Activated CD4-positive, alpha-beta T cell treated with anti-CD3 and anti-CD28 coated beads, Interleukin-2, amount 50 U/mL, for 16 hours (primary cell): ENCODE data around the gene SIM2.

ENCODE experiments used
- DNase-seq: peaks from one replicate; pipeline ENCODE4 v3.0.0-alpha.2; 2020

SIM2 gene

DNA sequence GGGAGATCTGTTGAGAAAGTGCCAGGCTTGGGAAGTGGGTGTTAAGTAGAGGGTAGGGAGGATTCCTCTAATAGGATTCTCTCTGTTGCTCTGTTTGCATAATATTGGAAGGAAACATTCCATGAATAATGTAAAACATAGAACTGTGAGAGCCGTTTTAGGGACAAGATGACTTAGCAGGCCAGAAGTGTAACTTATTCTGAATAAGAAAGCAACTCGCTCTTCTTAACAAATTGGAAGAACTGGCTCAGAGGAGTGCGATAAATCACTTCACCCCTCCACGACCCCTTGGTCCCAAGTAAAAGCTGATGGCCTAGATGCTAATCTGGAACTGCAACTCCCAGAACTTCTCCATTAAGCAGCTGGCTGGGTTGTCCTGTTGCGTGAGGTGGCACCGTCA is 19.1 kb downstream of the SIM2 start:
- DNase-seq = no peak

DNA sequence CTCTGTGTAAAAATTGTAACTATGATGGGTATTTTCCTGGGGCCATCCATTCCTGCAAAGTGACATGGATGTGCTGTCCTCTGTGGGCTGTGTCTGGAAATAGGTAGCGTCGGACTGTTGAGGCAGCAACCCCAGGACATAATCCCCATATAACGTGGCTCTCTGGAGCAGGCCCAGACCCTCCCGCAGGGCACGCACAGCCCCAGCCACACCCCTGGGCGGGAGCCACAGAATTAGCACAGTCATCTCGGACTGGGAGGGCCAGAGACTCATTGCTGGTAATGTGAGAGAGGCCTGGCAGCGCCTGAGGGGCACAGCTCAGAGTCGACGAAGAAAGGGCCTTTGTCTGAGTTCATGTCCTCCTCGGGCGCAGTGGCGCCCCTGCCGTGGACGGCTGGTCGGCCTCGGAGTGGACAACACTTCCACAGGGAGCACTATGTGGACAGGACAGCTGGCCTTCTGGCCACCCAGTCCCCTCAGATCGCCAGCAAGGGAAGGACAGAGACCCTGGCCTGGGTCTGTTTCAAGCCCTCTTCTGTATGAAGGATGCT is 20.1 kb downstream of the SIM2 start:
- no peak for DNase-seq

DNA sequence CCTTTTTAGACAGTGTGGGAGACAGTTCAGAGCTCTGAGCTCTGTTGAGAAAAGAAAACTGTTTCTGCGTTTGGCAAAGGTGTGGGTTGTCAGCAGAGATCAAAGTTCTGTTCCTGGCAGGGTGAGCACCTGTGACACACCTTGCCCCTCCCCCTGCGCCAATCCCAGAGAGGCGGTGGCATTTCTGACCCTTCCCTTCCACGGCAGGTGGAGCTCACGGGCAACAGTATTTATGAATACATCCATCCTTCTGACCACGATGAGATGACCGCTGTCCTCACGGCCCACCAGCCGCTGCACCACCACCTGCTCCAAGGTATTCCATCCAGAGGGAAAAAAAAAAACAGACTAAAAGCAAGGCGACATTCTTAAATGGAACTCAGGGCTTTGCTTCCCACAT is 20.7 kb downstream of the SIM2 start:
- DNase-seq = no peak

DNA sequence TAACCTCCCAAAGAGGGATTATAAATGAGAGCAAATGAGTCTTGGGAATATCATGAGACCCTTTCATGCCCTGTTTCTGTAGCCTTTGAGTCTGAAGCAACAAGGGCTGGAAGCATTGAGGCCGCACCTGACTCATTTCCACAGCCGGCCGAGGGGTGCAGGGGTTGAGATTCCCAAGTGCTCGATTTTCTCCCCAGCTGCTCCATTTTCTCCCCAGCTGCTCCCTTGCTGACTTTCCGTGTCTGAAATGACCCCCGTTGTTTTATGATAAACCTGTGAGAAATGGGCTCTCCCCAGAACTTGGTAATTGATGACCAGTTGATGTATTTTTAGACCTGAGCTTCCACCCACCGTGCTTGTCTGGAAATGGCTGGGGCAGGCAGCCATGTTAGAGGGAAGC is 22.9 kb downstream of the SIM2 start:
- DNase-seq = no peak

DNA sequence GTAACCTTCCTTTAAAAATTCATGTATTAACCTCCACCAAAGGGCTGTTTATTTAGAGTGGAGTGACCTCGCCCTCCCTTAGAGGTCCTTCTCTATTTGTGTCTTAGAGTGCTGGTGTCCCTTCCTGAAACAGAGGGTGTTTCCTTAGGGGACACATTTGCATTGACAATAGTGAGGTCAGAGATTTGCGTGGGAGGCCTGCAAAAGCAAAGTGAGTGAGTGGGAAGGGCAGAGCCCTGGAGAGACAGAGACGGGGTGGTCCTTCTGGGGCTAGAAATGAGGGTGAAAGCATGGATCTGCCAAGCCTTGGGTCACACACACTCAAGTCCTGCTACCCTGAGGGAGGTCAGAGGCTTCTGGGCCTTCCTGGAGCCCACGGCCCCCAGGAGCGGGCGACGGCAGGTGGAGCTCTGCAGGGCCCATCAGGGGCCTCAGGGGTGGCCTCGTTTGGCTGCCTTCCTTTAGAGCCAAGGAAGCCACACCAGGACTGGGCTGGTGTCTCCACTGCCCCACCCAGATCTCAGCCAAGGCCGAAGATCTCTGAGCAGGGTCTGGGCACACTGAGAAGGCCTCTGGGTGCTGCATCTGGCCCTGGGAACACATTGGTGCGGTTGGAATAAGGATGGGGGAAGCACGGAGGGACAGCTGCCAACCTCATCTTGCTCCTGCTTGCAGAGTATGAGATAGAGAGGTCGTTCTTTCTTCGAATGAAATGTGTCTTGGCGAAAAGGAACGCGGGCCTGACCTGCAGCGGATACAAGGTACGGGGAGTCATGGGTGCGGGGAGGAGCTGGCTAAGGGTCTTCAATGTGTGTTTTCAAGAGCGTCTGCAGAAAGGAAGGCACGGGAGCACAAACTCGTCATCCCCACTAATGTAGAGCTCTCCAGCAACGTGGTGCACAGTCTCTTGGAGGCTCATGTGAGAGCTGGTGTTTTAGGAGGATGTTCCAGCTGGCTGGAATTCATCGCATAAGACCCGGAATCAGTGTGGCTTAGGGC is 23.8 kb downstream of the SIM2 start:
- DNase-seq = no peak

DNA sequence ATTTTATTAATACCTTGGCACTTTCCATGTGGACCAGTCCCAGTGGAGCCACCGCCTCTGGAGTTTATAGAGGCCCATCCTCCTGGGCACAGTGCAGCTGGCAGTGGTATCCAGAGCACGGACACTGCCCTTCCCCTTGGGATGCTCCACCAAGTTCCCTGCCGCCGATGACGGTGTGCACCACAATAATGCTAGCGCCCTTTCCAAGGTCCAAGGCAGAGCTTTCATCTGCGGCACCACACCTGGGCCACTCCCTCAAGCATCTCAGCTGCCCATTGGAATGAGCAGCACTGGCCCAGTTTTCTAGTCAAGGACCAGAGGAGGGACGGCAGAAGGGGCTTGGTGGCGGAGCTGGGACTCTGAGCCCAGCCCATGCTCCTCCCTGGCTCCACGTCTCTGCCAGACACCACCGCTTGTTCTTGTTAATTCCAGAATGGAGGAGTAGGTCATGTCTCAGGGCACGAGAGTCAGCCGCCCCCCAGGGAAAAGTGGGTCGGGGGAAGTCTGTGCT is 24.5 kb downstream of the SIM2 start:
- DNase-seq = no peak

DNA sequence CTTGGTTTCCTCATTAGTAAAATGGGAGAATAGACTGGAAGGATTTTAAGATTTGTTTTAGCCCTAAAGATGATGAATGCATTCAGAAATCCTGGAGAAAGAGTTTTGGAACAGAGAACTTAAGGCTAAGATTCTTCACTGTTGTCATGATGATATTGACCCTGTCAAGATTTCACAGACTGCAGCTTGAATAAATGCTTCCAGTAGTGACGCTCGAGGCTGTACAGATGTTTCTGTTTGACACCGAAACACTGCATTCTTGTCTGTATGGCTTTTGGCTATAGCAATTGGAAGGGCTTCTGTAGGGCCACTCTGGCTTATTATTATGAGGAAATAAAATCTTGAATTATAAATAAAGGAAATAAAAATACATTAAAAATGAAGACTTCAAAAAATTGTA is 25.7 kb downstream of the SIM2 start:
- no peak for DNase-seq

DNA sequence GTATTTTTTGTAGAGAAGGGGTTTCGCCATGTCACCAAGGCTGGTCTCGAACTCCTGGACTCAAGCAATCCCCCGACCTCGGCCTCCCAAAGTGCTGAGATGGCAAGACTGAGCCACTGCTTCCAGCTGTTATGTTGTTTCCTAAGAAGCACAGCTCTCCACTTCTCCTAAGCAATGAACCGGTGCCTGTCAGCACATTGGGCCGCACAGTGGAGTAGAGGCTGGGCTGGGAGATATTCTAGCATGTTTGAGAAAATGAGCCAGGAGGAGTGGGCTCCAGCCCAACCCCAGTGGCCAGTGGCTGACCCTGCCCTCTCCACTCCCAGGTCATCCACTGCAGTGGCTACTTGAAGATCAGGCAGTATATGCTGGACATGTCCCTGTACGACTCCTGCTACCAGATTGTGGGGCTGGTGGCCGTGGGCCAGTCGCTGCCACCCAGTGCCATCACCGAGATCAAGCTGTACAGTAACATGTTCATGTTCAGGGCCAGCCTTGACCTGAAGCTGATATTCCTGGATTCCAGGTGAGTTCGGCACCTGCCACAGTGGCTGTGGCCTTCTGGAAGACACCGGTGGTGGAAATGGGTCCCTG is 27.0 kb downstream of the SIM2 start:
- DNase-seq = no peak

DNA sequence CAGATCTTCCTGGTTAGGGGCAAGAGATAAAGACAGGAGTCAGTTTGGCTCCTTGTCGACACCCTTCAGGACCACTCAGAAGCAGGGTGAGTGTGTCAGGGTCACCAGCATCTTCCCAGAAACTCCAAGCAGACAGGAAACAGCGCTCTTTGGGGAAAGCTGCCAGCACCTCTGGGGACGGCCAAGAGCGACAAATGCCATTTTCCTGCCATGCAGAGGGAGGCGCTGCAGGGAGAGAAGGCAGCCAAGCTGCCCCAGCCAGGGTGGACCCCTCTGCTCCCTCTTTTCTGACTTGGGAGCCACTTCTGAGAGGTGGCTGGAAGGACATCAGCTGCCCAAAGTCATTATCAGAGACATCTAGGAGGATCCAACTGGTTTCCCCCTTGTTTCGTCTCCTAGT is 29.0 kb downstream of the SIM2 start:
- DNase-seq = no peak

DNA sequence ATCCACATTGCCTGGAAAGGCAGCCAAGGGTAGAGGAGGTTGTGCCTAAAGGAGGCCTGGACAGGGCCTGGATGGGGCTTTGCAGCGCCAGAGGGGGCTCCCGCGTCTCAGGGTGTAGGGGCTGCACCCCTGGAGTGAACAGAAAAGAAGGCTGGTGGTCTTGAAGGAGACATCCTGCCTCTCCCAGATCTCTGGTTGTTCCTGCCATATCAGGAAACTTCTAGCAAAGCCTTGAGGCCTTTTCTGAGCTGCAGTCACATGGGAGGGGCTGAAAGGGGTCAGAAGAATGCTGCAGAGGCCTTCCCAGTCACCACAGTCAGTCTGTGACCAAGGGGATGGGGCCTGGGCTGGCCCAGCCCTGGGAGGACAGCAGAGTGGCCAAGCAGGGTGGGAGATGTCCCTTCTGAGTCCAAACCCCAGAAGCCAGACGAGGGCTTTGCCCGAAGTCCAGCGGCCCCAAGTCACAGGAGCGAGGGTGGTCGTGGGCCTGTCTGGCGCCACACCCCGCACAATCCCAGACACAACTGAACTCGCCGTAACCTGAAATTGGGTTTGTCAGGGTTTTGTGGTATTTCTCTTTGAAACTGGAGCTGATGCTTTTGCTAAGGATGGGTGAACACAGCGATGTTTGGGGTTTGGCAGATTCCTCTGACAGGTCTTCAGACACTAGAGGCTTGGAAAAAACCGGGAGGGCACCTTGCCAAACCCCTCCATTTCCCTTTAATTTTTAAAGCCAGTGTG is 29.6 kb downstream of the SIM2 start:
- no peak for DNase-seq

DNA sequence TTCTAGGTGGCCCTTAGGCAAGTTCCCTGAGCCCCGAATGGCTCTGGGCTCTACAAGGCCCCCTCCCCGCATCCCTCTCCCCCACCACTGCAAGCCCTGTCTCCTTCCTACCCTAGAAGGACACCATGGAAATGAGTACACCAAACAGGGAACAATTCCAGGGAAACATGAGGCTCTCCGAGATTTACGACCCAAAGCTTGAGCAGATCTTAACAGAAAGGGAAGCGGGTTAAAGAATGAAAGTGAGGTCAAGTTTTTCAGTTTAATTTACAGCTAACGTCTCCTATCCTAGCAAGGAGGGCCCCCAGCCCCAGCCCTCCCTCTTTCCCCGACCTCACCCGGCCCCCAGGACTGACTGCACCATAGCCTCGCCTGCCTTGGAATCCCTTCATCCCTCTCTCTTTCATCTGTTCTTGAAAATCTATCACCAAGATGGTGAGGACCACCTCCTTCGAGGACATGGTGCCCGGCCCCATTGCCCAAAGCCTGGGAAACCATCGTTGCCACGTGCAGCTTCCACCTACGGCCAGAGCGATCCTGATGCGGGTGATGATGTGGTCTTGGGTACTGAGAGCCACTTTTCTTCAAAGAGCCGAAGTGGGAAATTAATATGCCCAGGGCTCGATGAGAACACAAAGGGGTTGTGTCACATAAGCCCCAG is 30.5 kb downstream of the SIM2 start:
- DNase-seq = no peak

DNA sequence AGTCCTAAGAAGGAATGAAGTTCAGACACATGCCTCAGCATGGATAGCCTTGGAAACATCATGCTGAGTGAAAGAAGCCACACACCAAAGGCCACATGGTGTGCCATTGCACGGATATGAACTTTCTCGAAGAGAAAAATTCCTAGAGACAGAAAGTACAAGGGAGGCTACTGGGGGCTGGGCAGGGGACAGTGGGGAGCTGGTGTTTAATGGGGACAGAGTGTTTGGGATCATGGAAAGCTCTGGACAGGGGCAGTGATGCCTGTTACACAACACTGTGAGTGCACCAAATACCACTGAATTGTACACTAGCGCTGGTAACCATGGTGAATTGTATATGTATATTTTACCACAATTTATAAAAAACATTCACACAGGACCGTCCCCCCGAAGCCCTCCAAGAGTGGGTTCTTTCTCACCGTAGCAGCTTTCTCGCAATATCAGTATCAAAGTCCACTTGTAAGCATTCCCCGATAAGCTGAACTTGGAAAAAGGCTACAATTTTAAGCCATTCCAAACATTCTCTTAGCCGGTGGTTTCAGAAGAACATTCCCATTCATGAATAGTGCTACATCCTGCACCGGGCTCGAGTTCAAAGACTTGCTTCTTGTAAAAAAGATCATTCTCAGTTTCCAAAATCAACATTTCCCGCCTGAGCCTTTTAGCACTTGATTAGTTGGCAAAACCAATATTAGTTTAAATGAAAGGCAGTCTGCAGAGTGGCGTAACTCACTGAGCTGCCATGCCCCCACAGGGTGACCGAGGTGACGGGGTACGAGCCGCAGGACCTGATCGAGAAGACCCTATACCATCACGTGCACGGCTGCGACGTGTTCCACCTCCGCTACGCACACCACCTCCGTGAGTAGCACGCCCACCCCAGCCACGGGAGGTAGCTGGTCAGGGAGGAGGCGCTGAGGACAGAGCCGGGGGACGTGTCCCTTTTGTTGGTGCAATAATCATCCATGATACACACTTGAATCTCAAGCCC is 31.7 kb downstream of the SIM2 start:
- DNase-seq = no peak

DNA sequence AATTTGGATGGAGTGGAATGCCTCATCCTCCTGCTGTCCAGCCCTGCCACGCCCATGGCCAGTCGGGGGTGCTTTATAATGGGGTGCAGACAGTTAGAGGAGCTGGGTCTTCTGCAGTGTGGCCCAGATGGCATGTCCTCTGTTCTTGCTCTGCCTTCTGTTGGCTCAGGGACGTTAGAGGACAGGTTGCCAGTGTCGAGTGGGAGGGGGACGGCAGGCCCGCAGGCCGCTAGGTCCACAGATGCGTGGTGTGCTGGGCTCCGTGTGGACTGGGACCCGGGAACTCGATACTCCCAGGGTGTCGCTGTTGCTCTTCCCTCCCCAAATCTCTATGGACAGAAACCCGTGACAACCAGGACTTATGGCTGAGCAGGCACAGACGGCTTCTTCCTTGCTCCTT is 33.3 kb downstream of the SIM2 start:
- DNase-seq = no peak

DNA sequence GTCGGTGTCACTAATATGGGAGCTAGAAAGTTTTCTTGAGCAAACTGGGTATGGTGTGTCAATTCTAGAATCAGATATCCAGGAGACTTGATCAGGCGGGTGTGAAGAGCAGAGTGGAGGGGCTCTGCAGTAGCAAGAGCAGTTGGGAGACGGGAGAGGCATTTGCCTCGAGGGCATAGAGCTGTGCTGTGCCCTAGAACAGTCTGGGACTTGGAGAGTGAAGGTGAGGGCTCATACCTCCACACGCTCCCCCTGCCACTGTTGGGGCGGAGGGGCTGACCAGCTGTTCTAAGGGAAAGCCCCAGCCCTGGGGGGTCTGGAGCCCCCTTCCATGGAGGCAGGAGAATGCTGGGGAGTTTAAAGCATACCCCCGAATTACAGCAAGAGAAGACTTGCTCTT is 33.8 kb downstream of the SIM2 start:
- DNase-seq = no peak

DNA sequence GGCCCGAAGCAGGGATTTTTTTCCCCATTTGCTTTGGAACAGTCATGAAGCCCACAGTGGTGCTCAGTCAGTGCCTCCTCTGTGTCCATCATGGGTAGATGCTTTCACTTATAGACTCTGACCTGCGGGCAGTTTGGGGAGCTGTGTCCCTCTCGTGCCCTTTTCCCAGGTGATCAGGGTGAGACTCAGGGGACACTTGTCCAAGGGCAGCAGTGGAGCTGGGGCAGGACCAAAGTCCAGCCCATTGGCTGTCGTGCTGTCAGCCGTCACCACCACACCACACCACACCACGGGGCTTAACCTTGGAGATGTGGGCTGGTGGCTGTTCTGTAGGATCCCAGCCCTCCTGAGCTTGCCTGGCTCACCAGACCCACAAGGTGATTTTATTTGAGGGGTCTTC is 34.9 kb downstream of the SIM2 start:
- DNase-seq = no peak

DNA sequence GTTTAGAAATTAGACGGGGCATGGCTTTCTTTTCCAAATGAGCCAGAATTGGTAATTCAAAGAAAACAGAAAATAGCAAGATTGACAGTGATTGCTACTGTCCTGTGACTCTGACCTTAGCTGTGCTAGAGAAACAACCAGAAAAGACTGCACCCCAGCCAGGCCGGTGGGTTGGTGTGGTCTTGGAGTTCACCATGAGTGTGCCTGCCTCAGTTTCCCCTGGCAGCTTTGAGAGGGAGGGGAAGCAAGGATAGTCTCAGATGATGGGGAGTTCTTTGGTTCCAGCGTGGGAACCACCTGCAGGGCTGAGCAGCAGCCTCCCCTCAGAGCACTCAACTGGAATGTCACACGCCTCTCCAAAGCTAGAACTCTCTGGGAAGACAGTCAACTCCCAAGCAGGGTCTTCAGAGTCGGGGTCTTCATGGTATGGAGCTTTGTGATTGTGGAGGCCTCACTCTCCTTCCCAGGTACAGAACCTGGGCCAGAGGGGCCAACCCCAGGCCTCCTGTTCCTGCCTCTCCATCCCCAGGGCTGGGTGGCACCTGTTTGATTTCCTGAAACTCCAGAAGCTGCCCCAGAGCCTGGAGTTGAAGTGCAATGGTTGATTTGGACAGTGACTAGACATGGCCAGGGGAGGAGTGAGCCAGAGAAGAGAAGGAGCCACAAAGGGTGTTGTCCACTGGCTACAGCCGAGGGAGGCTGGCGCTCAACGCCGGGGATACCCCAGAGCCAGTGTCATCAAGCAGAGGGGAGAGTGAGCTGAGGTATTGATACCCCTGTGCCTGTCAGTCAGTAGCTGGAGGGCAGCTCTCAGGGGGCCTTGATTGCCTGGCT is 35.7 kb downstream of the SIM2 start:
- no peak for DNase-seq

DNA sequence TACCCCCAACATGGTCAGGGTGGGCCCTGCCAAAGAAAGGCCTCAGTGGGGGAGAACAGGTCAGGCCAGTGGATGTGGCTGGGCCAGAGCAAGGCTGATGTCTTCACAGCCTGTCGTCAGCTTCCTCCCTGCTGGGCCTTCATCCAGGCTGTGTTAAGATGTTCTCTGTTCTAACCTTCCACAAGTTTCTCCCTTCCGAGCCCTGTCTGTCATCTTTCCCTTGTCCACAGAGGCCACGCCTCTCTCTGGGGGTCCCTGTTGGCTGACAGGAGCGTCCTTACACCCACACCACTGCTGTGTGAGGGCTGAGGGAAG is 36.2 kb downstream of the SIM2 start:
- no peak for DNase-seq

DNA sequence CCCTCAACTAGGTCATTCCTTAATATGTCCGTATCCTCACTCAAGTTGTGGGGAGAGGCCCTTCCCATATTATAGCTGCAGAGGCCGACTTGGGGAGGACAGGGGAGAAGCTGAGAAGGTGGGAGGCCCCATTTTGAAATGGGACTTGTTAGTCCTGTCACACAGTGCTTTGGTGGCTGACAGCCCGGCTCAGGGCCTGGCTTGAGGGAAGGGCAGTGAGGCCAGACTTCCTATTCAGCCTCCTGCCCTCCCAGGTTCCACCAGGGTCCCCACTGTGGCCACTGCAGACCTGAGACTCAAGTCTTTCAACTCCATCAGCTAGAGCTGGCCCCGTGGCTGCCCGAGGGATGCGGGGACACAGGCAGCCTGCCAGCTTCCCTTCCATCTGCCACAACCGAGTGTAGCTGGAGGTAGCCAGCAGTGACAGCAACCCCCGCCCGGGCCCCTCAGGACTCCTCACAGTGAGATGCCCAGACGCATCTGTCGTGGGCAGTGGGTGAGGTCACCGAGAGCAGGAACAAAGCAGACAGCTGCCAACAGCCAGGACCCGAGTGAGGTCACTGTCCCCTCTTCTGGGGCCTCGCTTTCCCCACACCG is 36.9 kb downstream of the SIM2 start:
- no peak for DNase-seq

DNA sequence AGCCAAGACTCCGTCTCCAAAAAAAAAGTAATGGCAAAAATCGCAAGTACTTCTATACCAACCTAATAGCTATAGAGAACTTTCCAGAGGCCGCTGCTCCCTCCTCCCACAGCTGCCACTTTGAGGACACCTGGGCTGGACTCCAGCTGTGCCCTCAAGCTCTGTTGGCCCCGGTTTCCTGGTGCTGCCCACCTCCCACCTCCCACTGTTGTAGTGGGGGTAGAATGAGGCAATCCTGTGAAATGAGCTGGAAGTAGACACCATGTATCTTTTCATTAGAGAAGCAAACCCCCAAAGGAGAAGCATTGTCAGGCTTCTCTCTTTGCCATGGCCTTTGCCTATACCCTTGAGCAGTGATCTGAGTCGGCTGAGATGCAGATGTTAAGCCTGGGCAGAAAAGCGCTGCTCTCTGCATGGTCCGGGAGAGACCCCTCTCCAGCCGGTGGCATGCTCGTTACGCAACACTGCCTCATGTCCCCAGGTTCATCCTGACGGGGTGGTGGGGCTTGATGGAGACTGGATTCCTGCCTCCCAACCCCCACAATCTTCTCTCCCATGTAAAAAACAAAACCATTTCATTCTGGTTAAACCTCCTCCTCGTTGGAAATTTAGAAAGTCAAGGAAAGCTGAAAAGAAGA is 39.7 kb downstream of the SIM2 start:
- no peak for DNase-seq

DNA sequence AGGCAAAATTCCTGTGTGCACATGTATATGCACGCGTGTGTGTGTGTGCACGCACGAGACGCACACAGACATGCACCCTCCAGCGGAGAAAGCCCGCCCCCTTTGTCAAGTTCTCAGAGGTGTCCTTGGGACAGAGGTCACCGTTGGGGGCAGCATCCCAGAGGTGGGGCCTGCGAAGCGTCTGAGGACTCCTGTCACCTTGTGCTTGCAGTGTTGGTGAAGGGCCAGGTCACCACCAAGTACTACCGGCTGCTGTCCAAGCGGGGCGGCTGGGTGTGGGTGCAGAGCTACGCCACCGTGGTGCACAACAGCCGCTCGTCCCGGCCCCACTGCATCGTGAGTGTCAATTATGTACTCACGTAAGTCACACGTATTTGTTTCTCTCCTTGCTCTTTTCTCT is 42.6 kb downstream of the SIM2 start:
- DNase-seq = no peak
